HG03196 (cell line): ENCODE measurements around the gene SEL1L3.
"Not testable (repeated sequence)": the region's sequence is repeated elsewhere in the genome, so short reads cannot be mapped to it uniquely, and the experiment has no call there.

Experiments
- ATAC-seq: cut with Tn5 transposase; IDR thresholded peaks from one replicate; pipeline ENCODE4 v1.9.1; 2021; ENCODE audit not compliant: unreplicated experiment

Gene SEL1L3

DNA sequence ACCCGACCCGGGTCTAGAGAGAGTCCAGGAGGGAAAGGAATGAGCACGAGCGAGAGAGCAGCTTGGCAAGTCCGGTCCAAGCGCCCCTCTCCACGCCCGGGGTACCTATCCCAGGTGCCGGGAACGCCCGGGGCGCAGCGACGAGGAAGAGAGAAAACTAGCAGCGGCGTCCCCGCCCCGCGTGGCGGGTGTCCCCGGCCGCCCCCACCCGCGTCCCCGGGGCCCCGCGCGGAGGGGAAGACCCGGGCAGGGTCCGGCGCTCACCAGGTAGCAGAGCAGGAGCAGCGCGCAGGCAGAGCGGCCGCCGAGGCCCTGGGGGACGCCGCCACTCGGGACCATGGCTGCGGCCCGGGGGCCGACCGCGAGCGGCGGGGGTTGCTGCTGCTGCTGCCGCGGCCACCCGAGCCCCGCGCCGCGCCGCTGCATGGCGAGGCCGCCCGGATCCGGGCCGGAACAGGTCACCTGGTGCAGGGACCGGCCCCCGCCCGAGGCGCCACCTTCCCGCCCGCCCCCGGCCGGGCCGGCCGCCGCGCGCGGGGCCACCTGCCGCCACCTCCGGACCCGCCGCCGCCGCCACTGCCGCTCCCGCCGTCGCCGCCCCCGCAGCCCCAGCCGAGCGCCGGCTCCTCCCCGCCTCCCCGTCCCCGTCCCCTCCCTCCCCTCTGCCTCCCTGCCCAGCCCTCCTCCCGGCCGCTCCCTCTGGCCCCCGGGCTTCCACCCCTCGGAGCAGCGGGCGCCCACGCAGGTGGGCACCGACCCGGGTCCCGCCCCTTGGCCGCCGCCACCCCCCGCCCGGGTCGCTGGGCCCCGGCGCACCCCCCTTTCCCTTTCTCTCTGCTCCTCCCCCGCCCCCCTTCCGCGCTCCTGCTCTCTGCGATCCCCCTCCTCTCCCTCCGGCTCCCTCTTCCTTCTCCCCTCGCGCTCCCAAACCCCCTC is at the start of gene SEL1L3:
Gene SEL1L3, minus strand, starts transcription at position 578 of the 936 bp plus-strand sequence. Its CDS starts 152 bp downstream, at position 426.
- ATAC-seq = no peak

DNA sequence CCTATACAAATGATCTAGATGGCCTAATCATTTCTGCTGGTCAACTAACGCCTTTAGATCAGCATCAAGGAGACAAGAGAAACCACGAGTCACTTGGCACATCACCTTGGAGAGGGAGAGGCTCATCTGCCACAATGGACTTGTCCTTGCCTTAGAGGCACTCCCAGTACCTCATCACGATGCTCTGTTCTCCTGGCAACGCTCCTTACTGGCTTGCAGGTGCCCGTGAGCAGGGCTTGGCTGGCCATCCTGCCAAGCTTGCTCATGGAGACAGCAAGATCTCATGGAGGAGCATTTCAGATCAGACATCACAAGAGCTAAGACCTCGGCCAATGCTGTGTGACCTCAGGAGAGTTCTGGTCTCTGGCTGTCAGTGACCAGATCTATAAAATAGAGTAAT is 48.6 kb upstream of the SEL1L3 start:
- ATAC-seq = no peak

DNA sequence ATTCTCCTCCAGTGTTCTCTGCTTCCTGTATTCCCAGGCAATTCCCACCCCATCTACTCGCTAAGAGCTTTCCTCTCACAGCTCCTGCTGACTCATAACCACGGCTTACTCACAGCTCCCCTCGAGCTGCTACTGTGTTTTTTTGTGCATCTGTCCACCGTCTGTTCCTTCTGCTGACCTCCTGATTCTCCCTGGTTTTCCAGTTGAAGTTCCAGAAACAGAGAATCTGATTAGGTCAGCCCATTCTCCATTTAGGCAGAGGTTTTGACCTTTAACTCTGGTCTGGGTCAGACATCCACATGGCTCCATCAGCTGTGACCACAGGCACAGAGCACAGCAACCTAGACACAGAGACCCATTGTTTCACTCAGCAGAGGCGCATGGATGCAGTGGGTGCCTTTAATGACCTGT is 45.7 kb upstream of the SEL1L3 start:
- no peak for ATAC-seq

DNA sequence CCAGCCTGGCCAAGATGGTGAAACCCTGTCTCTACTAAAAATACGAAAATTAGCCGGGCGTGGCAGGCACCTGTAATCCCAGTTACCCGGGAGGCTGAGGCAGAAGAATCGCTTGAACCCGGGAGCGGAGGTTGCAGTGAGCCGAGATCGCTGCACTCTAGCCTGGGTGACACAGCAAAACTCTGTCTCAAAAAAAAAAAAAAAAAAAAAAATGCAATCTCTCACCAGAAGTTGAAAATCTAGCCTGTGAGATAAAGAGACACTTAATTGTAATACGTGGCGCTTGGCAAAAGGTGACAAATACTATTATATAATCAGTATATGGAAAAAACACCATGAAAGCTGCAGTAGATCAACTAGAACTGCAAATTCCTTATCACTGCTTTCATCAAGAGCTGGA is 43.3 kb upstream of the SEL1L3 start:
- ATAC-seq = not testable (repeated sequence)

DNA sequence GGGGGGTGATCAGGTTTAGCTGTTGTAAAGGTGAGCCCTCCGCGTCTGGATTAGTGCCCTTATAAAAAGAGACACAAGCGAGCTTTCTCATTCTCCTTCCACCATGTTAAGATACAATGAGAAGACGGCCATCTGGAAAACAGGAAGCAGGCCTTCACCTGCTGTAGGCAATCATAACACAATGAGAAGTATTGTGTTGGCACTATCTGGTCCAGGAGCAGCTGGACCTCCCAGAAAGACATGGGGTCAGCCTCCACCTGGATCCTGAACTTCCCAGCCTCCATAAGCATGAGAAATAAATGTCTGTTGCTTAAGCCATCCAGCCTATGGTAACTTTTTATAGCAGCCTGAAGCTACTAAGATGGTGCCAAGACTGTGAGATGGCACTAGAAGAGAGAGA is 42.6 kb upstream of the SEL1L3 start:
- no peak for ATAC-seq

DNA sequence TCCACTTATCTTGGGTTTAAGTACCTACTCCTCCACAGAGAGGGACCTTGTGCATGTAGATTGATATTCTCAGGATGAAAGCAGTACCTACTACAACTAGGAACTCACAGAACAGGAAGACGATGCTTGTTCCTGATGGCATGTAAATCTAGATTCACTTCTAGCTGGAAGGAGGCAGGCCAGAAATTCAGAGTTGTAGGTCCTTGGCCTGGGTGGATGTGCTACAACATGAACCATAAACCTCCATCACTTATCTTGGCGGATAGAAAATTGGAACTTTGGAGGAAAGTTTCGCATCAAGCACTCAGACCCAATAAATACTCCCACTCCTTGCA is 41.9 kb upstream of the SEL1L3 start:
- ATAC-seq = no peak

DNA sequence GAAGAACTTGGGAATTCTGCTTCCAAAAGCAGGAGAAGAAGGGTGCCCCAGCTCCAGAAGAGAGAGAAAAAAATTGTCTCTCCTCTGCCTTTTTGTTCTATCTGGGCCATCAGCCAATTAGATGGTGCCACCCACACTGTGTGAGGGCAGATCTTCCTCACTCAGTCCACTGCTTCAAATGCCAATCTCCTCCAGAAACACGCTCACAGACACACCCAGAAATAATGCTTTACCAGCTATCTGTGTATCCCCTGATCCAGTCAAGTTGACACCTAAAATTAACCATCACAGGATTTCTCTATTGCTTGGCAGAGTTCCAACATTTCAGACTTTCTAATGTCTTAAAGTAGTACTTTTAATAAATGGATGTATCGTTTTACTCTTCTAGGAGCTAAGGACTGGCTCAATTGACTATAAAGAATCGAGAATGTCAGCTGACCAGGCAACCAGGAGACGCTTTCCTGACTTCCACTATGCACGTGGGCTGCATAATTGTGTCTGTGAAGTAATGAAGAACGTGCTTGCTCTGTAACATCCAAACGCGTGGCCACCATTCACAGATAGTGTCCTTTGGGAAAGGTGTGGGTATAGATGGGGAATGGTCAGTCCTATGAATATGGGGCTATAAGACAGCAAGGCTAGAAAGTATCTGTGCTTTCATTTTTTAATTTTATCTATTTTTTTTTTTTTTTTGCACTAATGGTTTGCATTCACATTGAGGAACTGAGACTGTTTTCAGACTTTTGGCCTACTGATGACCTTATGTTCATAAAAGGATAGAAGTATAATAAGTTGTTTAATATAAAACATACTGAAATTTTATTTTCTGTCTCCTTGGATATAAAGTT is 41.3 kb upstream of the SEL1L3 start:
- no peak for ATAC-seq

DNA sequence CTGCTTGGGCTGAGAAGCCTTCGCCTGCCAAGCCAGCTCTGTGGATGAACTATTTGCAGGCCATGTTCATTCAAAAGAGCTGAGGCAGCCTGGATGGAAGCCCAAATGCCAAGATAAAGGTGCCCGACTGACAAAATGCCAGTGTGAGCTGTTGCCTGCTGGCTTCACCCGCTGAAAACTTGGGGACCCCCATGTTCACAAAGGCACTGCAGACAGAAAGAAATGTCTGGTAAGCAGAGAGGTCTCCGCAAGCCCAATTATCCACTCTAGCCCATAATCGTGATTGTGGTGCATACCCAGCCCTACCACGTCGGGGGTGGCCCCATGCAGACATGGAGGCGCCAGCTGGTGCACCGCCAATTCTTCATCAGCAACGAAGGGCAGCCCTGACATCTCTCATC is 38.2 kb upstream of the SEL1L3 start:
- no peak for ATAC-seq

DNA sequence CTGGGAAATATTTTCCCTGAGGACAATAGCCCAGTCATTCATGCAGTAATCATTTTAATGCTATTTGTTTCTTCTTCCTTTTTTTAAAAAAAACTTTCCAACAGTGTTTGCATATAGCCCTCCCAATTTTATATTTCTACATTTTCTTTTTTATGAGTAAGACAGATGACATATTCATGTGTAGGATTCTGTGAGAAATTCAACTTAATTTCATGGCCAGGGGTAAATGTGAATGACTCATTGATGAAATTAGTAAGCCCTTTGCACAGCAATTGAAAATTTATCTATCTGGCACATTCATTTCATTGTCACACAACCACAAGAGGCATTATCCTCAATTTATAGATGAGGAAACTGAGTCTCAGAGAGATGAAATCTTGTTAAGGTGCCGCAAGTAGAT is 37.5 kb upstream of the SEL1L3 start:
- ATAC-seq = no peak

DNA sequence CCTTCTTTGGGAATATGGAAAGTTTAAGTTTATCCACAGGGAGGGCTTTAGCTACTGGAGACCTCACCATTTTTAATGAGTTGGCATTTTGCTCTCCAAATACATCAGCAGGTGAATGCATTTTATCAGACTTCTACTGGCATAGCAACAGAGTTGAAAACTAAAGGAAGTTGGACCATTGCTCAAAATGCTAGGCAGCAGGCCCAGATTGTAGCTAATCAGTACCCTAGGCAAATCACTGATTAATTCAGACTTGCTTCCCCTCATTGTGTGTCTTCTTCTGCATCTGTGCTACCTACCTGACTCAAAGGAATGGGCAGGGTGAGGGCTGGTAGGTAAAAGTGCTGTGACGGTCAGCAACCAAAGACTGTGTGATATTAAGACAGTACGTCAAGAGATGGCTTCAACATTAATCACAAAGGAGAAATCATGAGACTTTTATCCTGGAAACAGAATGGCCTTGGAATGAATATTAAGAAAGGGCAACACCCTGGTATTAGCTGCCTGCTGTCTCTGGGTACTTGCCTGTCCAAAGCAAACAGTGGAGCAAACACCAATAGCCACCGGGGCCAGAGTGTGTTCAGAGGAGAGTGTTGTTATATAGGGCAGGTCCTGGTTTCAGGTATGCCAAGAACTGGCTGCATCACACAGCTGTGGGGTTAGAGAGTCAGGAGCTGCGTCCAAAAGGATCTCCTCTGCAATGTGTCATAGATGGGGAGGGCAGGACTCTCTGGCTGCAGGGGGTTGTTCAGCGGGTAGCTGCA is 34.2 kb upstream of the SEL1L3 start:
- ATAC-seq = no peak

DNA sequence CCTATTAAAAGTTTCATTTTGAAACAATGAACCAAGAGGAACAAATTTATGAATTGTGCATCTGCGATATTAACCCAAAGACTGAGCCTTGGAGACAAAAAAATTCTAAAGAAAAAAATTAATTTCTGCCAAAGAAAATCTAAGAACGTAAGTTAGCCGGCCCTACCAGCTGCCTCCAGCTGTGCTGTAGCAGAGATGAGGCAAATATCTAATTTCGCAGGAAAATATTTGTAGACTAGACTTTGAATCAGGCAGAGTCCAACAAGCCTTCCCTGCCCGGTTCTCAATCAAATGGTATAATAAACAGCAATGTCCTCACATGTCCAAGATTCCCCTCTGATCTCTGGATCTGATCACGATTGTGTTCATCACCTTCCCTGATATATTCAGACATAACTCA is 30.0 kb upstream of the SEL1L3 start:
- ATAC-seq = no peak

DNA sequence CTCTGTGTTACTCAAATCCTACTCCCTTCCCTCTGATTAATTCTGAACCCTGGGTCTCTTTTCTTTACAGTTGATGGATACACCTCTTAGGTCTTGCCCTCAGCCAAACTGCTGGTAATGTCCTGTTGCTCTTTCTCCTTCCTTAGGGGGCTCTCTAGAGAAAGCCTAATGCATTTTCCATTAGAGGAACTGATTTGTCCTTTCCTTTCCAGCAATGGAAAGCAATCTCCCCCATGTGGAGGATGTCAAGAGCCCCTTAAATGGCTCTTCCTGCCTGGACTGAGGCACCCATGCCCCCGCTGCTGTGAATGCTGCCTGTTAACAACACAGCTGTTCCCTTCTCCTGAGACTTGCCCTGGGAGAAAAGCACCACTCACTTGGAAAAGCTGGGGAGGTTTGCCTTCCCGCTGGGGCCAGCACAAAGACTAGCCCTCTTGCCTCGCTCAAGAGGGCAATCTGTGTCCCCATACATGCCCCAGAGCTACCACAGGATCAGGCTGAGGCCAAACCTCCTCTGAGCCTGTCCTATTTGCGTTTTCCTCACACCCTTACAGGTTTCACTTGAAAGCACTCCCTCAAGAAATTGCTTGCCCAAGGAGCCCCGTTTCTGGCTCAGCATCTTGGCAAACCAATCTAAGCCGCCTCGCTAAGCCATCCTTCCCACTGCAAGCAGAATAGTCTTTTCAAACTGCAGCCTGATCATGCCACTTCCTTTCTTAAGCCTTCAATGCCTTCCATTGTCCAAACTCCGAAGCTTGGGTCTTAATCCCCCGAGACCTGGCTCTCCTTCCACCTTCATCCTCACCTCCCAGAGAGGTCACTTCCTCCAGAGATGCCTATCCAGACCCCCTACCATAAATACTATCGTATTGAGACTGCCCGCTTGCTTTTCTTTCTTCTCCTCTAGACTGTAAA is 28.0 kb upstream of the SEL1L3 start:
- no peak for ATAC-seq

DNA sequence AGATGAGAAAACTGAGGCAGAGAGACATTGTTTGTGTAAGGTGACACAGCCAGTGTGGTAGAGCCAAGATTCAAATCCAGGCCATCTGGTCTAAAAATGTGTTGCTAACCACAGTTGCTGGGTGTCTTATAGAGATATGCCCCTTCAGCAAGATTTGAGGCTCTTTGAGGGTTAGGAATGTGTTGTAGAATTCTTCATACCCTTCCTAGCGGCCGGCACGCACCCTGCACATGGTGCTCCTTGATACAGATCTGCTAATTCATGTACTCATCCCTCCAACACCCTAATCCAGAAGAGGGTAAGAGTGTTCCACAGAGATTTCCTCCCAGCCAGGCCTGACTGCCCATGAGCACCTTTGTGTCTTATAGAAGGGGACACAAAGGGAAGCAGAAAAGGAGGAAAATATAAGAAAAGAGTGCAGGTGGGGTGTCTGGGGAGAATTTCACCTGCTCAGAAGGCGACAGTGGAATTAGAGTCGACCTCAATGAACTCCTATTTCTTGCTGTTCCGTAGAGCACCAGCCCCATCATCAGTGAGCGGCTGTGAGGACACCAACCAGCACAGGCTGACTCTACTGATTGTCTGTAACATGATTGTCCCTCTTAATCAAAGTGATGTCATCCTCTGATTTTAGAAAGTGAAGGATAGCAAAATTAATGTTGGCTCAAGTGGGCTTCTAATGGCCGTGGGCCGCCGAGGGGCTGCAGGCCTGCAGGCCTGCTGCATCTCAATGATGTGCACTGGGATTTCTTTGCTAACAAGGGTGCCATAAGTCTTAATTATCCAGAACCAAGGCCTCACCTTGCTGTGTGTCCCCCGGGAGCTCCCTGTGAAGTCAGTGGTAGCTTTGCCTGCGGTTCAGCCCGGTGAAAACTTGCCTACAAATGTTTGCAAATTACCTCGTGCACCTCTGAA is 27.1 kb upstream of the SEL1L3 start:
- ATAC-seq = no peak

DNA sequence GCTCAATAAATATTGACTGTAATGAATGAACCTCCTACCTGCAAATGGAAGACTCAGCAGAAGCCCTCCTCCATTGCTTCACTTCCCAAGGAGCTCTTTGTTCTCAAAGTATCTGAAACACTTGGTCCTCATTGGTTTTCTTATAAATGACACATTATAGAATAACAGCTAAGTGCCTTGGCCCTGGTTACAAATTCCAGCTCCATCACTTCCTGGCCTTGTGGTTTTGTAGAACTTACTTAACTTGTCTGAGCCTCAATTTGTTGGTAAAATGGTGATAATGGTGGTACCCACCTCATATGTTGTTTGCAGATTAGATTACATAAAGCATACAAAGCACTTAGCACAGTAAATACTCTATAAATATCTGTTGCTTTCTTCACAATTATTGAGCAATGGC is 26.0 kb upstream of the SEL1L3 start:
- ATAC-seq = no peak

DNA sequence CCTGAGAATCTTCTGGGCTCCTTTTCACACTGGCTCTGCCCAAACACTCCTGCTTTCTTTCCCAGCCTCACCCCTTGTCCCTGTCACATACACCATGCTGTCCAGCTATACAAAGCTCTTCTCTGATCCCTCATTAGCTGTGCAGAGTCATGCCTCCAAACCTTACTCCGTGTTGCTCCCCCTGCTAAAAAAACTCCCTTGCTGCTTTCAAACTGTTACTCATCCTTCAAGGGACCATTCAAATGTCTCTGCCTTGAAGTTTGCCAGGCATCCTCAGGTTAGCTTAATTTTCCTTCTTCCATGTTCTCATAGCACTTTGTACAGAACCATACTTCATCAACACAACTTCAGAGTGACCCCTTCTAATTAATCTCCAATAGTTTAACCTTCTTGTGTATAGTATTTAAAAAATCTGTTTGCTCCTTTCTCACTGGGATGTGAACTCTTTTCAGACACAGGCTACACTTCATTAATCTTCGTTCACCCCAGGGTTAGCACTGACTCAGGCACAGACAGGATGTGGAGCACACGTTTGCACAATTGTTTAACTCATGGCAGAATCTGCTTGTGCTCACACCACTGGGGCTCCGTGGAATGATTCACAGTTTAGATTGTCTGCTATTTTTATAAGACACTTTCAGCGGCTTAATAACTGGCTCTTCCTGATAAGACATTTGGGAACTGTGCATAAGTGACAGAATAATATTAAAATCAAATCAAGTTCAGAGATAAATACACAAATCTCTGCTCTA is 21.4 kb upstream of the SEL1L3 start:
- peak; percentile 50 for ATAC-seq

DNA sequence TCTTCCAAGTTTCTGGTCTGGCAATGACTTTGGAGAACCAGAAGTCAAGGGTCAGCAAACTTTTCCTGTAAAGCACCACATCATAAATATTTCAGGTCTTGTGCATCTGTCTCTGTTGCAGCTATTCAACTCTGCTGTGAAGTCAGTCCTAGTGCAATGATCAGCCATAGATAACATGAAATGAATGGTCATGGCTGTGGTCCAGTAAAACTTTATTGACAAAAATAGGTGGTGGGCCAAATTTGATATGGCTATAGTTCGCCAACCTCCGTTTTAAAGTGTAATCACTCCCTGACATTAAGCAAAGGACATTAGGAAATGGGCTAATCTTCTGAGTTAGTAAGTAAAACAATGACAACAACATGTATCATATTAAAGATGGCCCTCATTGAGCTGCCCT is 20.8 kb upstream of the SEL1L3 start:
- no peak for ATAC-seq

DNA sequence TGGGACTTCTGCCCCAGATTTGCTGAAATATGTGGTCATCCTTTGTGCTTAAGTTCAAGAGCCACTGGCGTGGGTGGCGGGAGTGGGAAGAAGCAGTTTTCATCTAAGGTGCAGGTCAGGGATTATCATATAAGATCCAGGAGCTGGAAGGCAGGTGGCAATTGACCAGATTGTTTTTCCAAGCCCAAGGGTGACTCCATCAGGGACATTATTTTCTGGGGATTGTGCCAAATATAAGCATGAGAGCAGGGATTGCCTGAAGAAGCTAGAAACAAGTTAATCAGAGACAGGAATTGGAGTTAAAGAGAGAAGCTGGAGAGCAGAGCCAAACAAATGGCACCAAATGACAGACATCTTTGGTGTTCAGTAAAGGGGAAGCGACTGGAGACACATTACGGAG is 19.4 kb upstream of the SEL1L3 start:
- ATAC-seq = no peak

DNA sequence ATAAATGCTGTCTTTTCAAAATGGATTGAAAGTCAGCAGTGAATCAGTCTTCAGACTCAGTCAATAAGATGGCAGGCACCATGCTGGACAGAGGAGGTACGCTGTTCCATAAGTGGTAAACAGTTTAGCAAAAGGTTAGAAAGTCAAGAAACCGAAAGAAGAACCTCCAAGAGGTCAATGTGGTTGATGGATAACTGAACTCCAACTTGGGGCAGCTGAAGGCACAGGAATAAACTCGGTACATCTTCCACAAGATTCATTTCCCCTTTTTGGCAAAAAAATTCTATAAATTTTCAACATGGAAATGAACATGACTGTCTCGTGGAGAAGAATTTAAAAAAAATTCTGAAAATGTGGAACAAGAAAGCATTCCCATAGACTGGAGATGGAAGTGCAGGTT is 18.4 kb upstream of the SEL1L3 start:
- no peak for ATAC-seq
